GM12865 (cell line): ENCODE results near the gene PTPRJ.

ENCODE experiments used
- DNase-seq: peaks from one replicate; pipeline ENCODE4 v3.0.0; 2010; ENCODE audit warnings: low read depth
- H3K4me3 ChIP-seq: 2 replicates; pipeline ENCODE4 v1.5.1; 2011; ENCODE audit warnings: mild to moderate bottlenecking, low read depth, low read length, control low read depth
- TF ChIP-seq, protein P1 (sequence below): IDR thresholded peaks from 2 replicates; pipeline ENCODE4 v1.5.1; 2011; ENCODE audit warnings: low read length, control low read depth, low read depth, inconsistent platforms; ENCODE audit not compliant: insufficient read depth; ENCODE audit errors: missing control alignments

Gene PTPRJ

DNA sequence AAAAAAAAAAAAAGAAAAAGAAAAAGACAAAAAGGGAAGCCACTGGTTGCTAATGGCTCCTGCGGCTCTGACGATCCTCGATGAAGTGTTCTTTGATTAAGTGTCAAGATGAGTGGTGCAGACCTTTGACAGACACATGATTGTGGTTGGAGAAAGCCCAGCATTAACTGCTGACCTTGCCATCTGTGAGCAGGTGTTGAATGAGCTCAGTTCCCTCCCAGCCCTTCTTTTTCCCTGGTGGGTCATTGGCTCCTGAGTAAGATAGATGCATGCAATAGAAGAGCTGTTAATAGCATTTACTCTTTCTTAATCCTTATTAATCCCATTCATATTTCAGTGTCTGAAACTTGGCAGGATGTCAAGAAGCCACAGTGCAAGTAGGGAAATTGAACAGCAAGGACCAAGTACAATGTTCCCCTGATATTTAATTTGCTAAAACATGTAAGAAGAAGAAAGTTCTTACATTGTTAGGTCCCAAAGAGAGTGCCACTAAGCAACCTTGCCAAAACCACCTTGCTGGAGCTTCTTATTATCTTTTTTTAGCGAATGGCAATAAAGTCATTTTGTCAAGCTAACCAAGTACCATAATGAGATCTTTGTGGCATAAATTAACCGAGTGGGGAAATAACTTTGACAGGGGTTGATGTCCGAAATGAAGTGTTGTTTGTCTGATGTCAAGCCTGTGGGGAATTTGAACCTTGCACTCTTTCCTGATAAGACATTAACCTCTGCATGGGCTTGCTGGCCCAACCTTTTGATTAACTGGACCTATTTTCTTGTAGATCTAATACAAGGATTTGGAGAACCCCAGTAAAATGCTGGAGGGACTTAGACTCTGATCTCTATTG lies 113.7 kb downstream of the PTPRJ start:
- H3K4me3 ChIP-seq: no peak overlapping the region
- TF ChIP-seq, protein P1, sequence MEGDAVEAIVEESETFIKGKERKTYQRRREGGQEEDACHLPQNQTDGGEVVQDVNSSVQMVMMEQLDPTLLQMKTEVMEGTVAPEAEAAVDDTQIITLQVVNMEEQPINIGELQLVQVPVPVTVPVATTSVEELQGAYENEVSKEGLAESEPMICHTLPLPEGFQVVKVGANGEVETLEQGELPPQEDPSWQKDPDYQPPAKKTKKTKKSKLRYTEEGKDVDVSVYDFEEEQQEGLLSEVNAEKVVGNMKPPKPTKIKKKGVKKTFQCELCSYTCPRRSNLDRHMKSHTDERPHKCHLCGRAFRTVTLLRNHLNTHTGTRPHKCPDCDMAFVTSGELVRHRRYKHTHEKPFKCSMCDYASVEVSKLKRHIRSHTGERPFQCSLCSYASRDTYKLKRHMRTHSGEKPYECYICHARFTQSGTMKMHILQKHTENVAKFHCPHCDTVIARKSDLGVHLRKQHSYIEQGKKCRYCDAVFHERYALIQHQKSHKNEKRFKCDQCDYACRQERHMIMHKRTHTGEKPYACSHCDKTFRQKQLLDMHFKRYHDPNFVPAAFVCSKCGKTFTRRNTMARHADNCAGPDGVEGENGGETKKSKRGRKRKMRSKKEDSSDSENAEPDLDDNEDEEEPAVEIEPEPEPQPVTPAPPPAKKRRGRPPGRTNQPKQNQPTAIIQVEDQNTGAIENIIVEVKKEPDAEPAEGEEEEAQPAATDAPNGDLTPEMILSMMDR: no peak
- no peak for DNase-seq

- DNase-seq: no peak
- no peak overlapping the region for H3K4me3 ChIP-seq
- TF ChIP-seq, protein P1: no peak
Observed at GRCh38 chr11:48094643-48095339, 114.4 kb downstream of the PTPRJ start.

GRCh38 chr11:48095779-48096470 lies 115.6 kb downstream of the PTPRJ start:
- TF ChIP-seq, protein P1: no peak
- H3K4me3 ChIP-seq: no peak overlapping the region
- no peak for DNase-seq

DNA sequence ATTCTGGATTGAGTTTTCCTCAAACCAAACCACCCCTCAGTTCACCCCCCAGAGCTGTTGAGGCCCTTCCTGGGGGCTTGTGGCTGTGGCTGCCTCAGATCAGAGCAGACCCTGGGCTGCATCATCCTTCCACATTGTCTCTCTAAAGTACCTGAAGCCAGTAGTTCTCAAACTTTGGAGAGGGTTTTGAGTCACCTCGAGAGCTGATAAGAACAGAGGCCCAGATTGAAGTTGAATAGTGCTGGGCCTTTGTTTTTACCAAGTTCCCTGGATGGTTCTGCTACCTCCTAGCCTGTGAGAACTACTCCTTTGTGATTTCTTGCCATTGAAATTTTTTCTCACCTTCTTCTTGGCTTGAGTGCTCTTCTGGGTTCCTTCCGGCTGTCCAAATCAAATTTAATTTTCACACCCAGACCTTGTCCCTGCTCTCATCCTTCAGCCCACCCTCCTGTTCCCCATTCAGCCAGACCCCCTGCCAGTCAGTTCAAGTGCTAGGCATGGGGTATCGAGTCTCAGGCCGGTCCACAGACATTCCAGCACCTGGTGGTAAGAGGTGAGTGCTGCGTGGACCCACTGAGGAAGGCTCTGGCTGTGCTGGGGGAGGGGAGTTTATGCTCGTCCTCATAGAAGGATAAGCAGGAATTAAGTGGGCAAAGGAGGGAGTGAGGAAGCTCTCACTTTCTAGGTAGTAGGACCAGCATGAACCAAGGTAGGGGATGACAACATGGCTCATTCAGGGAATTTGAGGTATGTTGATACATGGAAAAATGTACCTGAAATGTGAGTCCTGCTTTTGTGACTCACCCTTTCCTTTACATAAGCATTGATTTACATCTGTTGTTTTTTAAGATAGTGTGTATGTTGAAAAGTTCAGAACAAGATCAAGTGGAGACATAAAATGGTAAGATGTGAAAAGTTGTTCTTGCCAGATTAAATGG lies 116.5 kb downstream of the PTPRJ start:
- no peak for DNase-seq
- H3K4me3 ChIP-seq: no peak overlapping the region
- TF ChIP-seq, protein P1: no peak

GRCh38 chr11:48098024-48098423 lies 117.7 kb downstream of the PTPRJ start:
- no peak for DNase-seq
- TF ChIP-seq, protein P1: no peak
- H3K4me3 ChIP-seq: no peak overlapping the region

DNA sequence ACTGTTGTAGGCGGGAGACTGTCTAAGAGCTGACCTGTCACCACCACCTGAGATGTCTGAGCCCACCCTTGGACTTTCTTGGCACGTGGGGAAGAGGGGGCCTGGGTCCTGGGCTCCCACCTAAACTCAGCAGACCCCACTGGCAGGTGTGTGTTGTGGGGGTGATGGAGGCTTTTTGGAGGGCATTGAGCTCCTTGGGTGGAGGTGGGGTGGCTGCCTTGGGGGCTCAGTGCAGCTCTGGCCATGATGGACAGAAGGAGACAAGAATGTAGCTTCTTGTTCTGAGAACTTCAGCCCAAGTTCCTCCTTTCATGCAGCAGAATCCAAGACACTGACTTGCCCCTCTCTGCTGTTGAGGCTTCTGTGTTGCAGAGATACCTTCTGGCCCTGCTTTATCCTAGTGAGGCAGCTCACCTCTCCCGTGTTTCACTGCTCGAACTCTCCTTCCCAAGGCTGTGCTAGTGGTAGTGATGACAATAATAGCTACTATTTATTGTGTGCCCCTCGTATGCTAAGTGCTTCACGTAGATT lies 119.6 kb downstream of the PTPRJ start:
- DNase-seq: no peak
- no peak overlapping the region for H3K4me3 ChIP-seq
- TF ChIP-seq, protein P1: no peak
